ENCODE data around the gene SOHLH2.
A peak's percentile ranks its signal among the peaks of the same experiment; 100 is the strongest.

- 0 out of 2 replicates have a peak, but pooled peaks have one; percentile 20 for TF ChIP-seq GATA2 (IDR thresholded peaks at IDR 0.05; ENCODE audit: low read depth, low read length)
- TF ChIP-seq GATA3 (IDR thresholded peaks at IDR 0.05; ENCODE audit: low read depth, low read length) = no peak
These were observed 59.6 kb downstream of the SOHLH2 start for GRCh38 chr13:36154567-36155291.
